Glutamatergic neuron (in vitro differentiated cells): ENCODE measurements around the gene SLC38A8. TPM values are rescaled to one million over a fixed set of nuclear protein-coding genes. Genes with fewer than 3 reads are reported as not detected.

ENCODE experiments used
- DNase-seq: peaks from one replicate; pipeline ENCODE4 v3.0.0; 2022
- H3K27ac Mint-ChIP-seq: one replicate; pipeline ENCODE4 v1.8.0; 2020; ENCODE audit warnings: mild to moderate bottlenecking, mixed read lengths, inconsistent platforms; ENCODE audit not compliant: unreplicated experiment
- H3K27me3 Mint-ChIP-seq: one replicate; pipeline ENCODE4 v1.8.0; 2020; ENCODE audit warnings: mild to moderate bottlenecking, moderate library complexity, mixed read lengths, inconsistent platforms; ENCODE audit not compliant: unreplicated experiment
- H3K36me3 Mint-ChIP-seq: one replicate; pipeline ENCODE4 v1.8.0; 2020; ENCODE audit warnings: mild to moderate bottlenecking, mixed read lengths, inconsistent platforms; ENCODE audit not compliant: unreplicated experiment
- H3K4me1 Mint-ChIP-seq: one replicate; pipeline ENCODE4 v1.8.0; 2020; ENCODE audit warnings: mild to moderate bottlenecking, low read depth, mixed read lengths, inconsistent platforms; ENCODE audit not compliant: unreplicated experiment
- H3K4me3 Mint-ChIP-seq: one replicate; pipeline ENCODE4 v1.8.0; 2020; ENCODE audit warnings: mild to moderate bottlenecking, mixed read lengths, inconsistent platforms; ENCODE audit not compliant: unreplicated experiment
- H3K9me3 Mint-ChIP-seq: one replicate; pipeline ENCODE4 v1.8.0; 2020; ENCODE audit warnings: mild to moderate bottlenecking, moderate library complexity, mixed read lengths, inconsistent platforms; ENCODE audit not compliant: unreplicated experiment
- CTCF ChIP-seq: fragments of 200-600 bp; sonication (generic); IDR thresholded peaks from one replicate; pipeline ENCODE4 v1.5.0; 2021; ENCODE audit not compliant: partially characterized antibody, unreplicated experiment
- total RNA-seq: library from RNA; stranded (reverse); fragmentation: NEBNext Ultra II Directional; extraction: Animal tissue kit (Norgen Biotek cat#: 25700); gene quantifications from one replicate; pipeline ENCODE4 v1.2.1, GENCODE V29; 2021; ENCODE audit not compliant: unreplicated experiment

The SLC38A8 gene
- total RNA-seq, 1 donor from 2014 or later, result not detected

GRCh38 chr16:83992624-83993023, 50.0 kb downstream of the SLC38A8 start:
- DNase-seq, result no peak
- TF ChIP-seq CTCF, result no peak
- H3K4me1 Mint-ChIP-seq, result peaks cover 10% of the 10 kb centered on the region

GRCh38 chr16:83990492-83990891, 52.1 kb downstream of the SLC38A8 start:
- H3K36me3 Mint-ChIP-seq, result peaks cover 4% of the 10 kb centered on the region
- no peak for TF ChIP-seq CTCF
- H3K27ac Mint-ChIP-seq, result no peak overlapping the region
- peaks cover 9% of the 10 kb centered on the region for H3K4me1 Mint-ChIP-seq
- peaks cover 9% of the 10 kb centered on the region for H3K9me3 Mint-ChIP-seq
- DNase-seq, result no peak
- no peak overlapping the region for H3K4me3 Mint-ChIP-seq
- H3K27me3 Mint-ChIP-seq, result peaks cover 5% of the 10 kb centered on the region

More at GRCh38 chr16:83992624-83993023, 50.0 kb downstream of the SLC38A8 start:
- peaks cover 10% of the 10 kb centered on the region for H3K9me3 Mint-ChIP-seq
- peaks cover 4% of the 10 kb centered on the region for H3K36me3 Mint-ChIP-seq
- H3K27me3 Mint-ChIP-seq, result peaks cover 5% of the 10 kb centered on the region
- H3K27ac Mint-ChIP-seq, result no peak overlapping the region
- H3K4me3 Mint-ChIP-seq, result no peak overlapping the region

- H3K36me3 Mint-ChIP-seq, result peaks cover 4% of the 10 kb centered on the region
- no peak overlapping the region for H3K27ac Mint-ChIP-seq
- H3K27me3 Mint-ChIP-seq, result peaks cover 2% of the 10 kb centered on the region
- peaks cover 4% of the 10 kb centered on the region for H3K4me1 Mint-ChIP-seq
- no peak for TF ChIP-seq CTCF
- H3K4me3 Mint-ChIP-seq, result no peak overlapping the region
- DNase-seq, result no peak
- peaks cover 9% of the 10 kb centered on the region for H3K9me3 Mint-ChIP-seq
These were observed 53.3 kb downstream of the SLC38A8 start for GRCh38 chr16:83989300-83989699.

GRCh38 chr16:83983491-83983890, 59.1 kb downstream of the SLC38A8 start:
- no peak for TF ChIP-seq CTCF
- Mint-ChIP-seq H3K9me3 (peaks cover 4% of the 10 kb centered on the region), H3K27ac (no peak overlapping the region), H3K4me3 (no peak overlapping the region), H3K36me3 (peaks cover 17% of the 10 kb centered on the region), H3K27me3 (no peaks in the 10 kb centered on the region), H3K4me1 (no peaks in the 10 kb centered on the region)
- no peak for DNase-seq

GRCh38 chr16:83981799-83982198, 60.8 kb downstream of the SLC38A8 start:
- Mint-ChIP-seq H3K9me3 (peaks cover 11% of the 10 kb centered on the region), H3K4me3 (no peak overlapping the region), H3K27me3 (peaks cover 2% of the 10 kb centered on the region), H3K4me1 (no peaks in the 10 kb centered on the region), H3K36me3 (peaks cover 24% of the 10 kb centered on the region), H3K27ac (no peak overlapping the region)
- no peak for TF ChIP-seq CTCF
- no peak for DNase-seq
